Right lobe of liver (tissue), 6 donors: ENCODE data around the gene RUBCNL. TPM values are rescaled to one million over a fixed set of nuclear protein-coding genes. Genes with fewer than 3 reads are reported as not detected.

Experiments used
- ATAC-seq, 4 donors: fragments of 200-7000 bp; cut with Tn5 transposase; one replicate each; pipeline ENCODE4 v1.9.1; 2020; ENCODE audit warnings: mild to moderate bottlenecking in 4 of 4, moderate library complexity in 4 of 4
- DNase-seq, 3 donors: peaks; one replicate each; pipeline ENCODE4 v3.0.0-alpha.2; 2020
- H3K27ac ChIP-seq, 3 donors: fragments of 200-600 bp; one replicate each; pipeline ENCODE4 v1.8.0; 2022
- H3K27me3 ChIP-seq, 2 donors: fragments of 200-600 bp; one replicate each; pipeline ENCODE4 v1.8.0; 2022
- H3K36me3 ChIP-seq, 4 donors: fragments of 200-600 bp; sonication (generic) in 1 of 4; one replicate each; pipeline versions ENCODE4 v1.5.1 to v1.8.0; 2017 to 2022; ENCODE audit warnings: control low read depth in 1 of 4
- H3K4me1 ChIP-seq, 4 donors: fragments of 200-600 bp; sonication (generic) in 1 of 4; one replicate each; pipeline versions ENCODE4 v1.5.1 to v1.8.0; 2017 to 2022; ENCODE audit warnings: control low read depth in 1 of 4
- H3K4me3 ChIP-seq, 3 donors: fragments of 200-600 bp; one replicate each; pipeline ENCODE4 v1.8.0; 2022
- H3K9me3 ChIP-seq, 4 donors: fragments of 200-600 bp; sonication (generic) in 1 of 4; one replicate each; pipeline versions ENCODE4 v1.5.1 to v1.8.0; 2017 to 2022; ENCODE audit warnings: control low read depth in 1 of 4
- CTCF ChIP-seq, 4 donors: fragments of 200-600 bp in 3 of 4; fragments of 450-650 bp in 1 of 4; IDR thresholded peaks; one replicate each; pipeline versions ENCODE4 v1.5.1 to v1.8.0; 2016 to 2022; ENCODE audit warnings: antibody characterized with exemption in 4 of 4, mild to moderate bottlenecking in 2 of 4
- POLR2A ChIP-seq: fragments of 450-650 bp; IDR thresholded peaks from one replicate; pipeline ENCODE4 v1.6.1; 2017; ENCODE audit warnings: antibody characterized with exemption, mild to moderate bottlenecking
- WGBS: methylation state at CpG from one replicate; pipeline ENCODE4 v1.1.6; 2018; ENCODE audit warnings: low coverage, low lambda C conversion rate; ENCODE audit not compliant: insufficient coverage; ENCODE audit errors: missing lambda C conversion rate; 5-methylcytosine and 5-hydroxymethylcytosine counted together
- intact Hi-C, 2 donors: fragments of 100-400 bp; cut with DNase I; formaldehyde crosslinking; loops; one replicate each; pipeline versions ENCODE4 v1.11.2 to v1.14.1; 2022
- total RNA-seq, 6 experiments: library from RNA; depleted of rRNA in 2 of 6; stranded (reverse); fragments of >200 nt in 2 of 6; fragmentation: NEBNext Ultra II Directional in 3 of 6; extraction: Animal tissue kit (Norgen Biotek cat#: 25700) in 3 of 6; gene quantifications; one replicate each; pipeline versions ENCODE4 v1.1.0 to v1.2.4, GENCODE V29; 2016 to 2023
- donor health status: DM: no; HTN: yes; CAD: no.
- donor health status: DM: no; HTN: no; CAD: no.
- donor health status: DM: no; HTN: no; CAD: no.
- donor health status: DM: no; HTN: yes; CAD: no.
- donor health status: DM: no; HTN: yes; CAD: no.

RUBCNL gene
- total RNA-seq, 6 experiments from 2014 or later: 0.46 to 2.3 (median 1.0) TPM

GRCh38 chr13:46380242-46380641 lies 6.8 kb downstream of the RUBCNL start:
- DNase-seq (no peak), ATAC-seq (no peak)
- intact Hi-C loops: no loop called here
- Histone ChIP-seq H3K4me1 (no peaks in the 10 kb centered on the region), H3K9me3 (no peaks in the 10 kb centered on the region), H3K4me3 (no peak overlapping the region), H3K36me3 (no peaks in the 10 kb centered on the region), H3K27me3 (no peaks in the 10 kb centered on the region), H3K27ac (no peak overlapping the region)
- TF ChIP-seq POLR2A: no peak
- no peak for TF ChIP-seq CTCF (IDR thresholded peaks at IDR 0.05)
- WGBS: 62% methylated on average over 4 of the region's 4 CpGs

- no peaks in the 10 kb centered on the region for H3K9me3 ChIP-seq
- no peak for TF ChIP-seq CTCF (IDR thresholded peaks at IDR 0.05)
- no peak for TF ChIP-seq POLR2A
- no peak overlapping the region for H3K4me3 ChIP-seq
- no peak overlapping the region for H3K27ac ChIP-seq
- intact Hi-C loops: no loop called here
- ATAC-seq: peak in 1 of 4 donors; percentile 21
- 39% methylated on average over 2 of the region's 2 CpGs for WGBS
- H3K36me3 ChIP-seq: no peaks in the 10 kb centered on the region
- no peak for DNase-seq
- H3K4me1 ChIP-seq: no peaks in the 10 kb centered on the region
- no peaks in the 10 kb centered on the region for H3K27me3 ChIP-seq
Observed at GRCh38 chr13:46379611-46380010, 7.4 kb downstream of the RUBCNL start.

- no peak for DNase-seq
- no peak for TF ChIP-seq POLR2A
- TF ChIP-seq CTCF (IDR thresholded peaks at IDR 0.05): no peak
- H3K9me3 ChIP-seq: no peaks in the 10 kb centered on the region
- no peak overlapping the region for H3K4me3 ChIP-seq
- 38% methylated on average over 1 of the region's 2 CpGs for WGBS
- peak in 3 of 4 donors; percentile 28 to 47 (median 32) for ATAC-seq
- intact Hi-C loops: no loop called here
- H3K36me3 ChIP-seq: no peaks in the 10 kb centered on the region
- H3K27me3 ChIP-seq: no peaks in the 10 kb centered on the region
- no peak overlapping the region for H3K27ac ChIP-seq
- H3K4me1 ChIP-seq: no peaks in the 10 kb centered on the region
Observed at GRCh38 chr13:46378411-46378810, 8.6 kb downstream of the RUBCNL start.

- DNase-seq (no peak), ATAC-seq (no peak)
- TF ChIP-seq CTCF (IDR thresholded peaks at IDR 0.05) (no peak), POLR2A (no peak)
- 63% methylated on average over 4 of the region's 4 CpGs for WGBS
- no peaks in the 10 kb centered on the region for H3K4me1 ChIP-seq
- no peaks in the 10 kb centered on the region for H3K27me3 ChIP-seq
- no peak overlapping the region for H3K4me3 ChIP-seq
- intact Hi-C loops: no loop called here
- no peak overlapping the region for H3K27ac ChIP-seq
- H3K9me3 ChIP-seq: no peaks in the 10 kb centered on the region
- no peaks in the 10 kb centered on the region for H3K36me3 ChIP-seq
Observed at GRCh38 chr13:46377554-46377953, 9.5 kb downstream of the RUBCNL start.

- intact Hi-C loops: no loop called here
- no peak overlapping the region for H3K27ac ChIP-seq
- peak in 1 of 4 donors; percentile 29 for ATAC-seq
- H3K4me3 ChIP-seq: no peak overlapping the region
- DNase-seq: no peak
- H3K36me3 ChIP-seq: no peaks in the 10 kb centered on the region
- TF ChIP-seq POLR2A (no peak), CTCF (IDR thresholded peaks at IDR 0.05) (no peak)
- no peaks in the 10 kb centered on the region for H3K4me1 ChIP-seq
- H3K27me3 ChIP-seq: no peaks in the 10 kb centered on the region
- H3K9me3 ChIP-seq: no peaks in the 10 kb centered on the region
- 59% methylated on average over 2 of the region's 2 CpGs for WGBS
Observed at GRCh38 chr13:46374710-46375109, 12.3 kb downstream of the RUBCNL start.
